ENCODE data around the gene JADE3.

The JADE3 gene

GRCh38 chrX:47093248-47093647, 181.0 kb downstream of the JADE3 start:
- H3K4me3 ChIP-seq (ENCODE audit: low read depth, low read length), result no peak overlapping the region
- TF ChIP-seq CTCF (IDR thresholded peaks at IDR 0.05; ENCODE audit: low read depth, low read length), result 0 out of 2 replicates have a peak, but pooled peaks have one; percentile 6

GRCh38 chrX:47093860-47094259, 181.6 kb downstream of the JADE3 start:
- TF ChIP-seq CTCF (IDR thresholded peaks at IDR 0.05; ENCODE audit: low read depth, low read length), result no peak

GRCh38 chrX:47097018-47097417, 184.8 kb downstream of the JADE3 start:
- TF ChIP-seq CTCF (IDR thresholded peaks at IDR 0.05; ENCODE audit: low read depth, low read length), result no peak
- H3K4me3 ChIP-seq (ENCODE audit: low read depth, low read length), result no peak overlapping the region

More at GRCh38 chrX:47093860-47094259, 181.6 kb downstream of the JADE3 start:
- H3K4me3 ChIP-seq (ENCODE audit: low read depth, low read length), result no peak overlapping the region

- no peak overlapping the region for H3K4me3 ChIP-seq (ENCODE audit: low read depth, low read length)
- TF ChIP-seq CTCF (IDR thresholded peaks at IDR 0.05; ENCODE audit: low read depth, low read length), result no peak
Measured at GRCh38 chrX:47098338-47099094, 186.3 kb downstream of the JADE3 start.

- no peak overlapping the region for H3K4me3 ChIP-seq (ENCODE audit: low read depth, low read length)
- no peak for TF ChIP-seq CTCF (IDR thresholded peaks at IDR 0.05; ENCODE audit: low read depth, low read length)
Measured at GRCh38 chrX:47101206-47101605, 189.0 kb downstream of the JADE3 start.
